ENCODE measurements around the gene HMG20B.
"Not testable (repeated sequence)": the region's sequence is repeated elsewhere in the genome, so short reads cannot be mapped to it uniquely, and the experiment has no call there.

HMG20B gene

GRCh38 chr19:3580156-3580934 is 7.6 kb downstream of the HMG20B start:
- no peak for DNase-seq (ENCODE audit: low read depth in 1 of 2, low spot score in 1 of 2)

DNA sequence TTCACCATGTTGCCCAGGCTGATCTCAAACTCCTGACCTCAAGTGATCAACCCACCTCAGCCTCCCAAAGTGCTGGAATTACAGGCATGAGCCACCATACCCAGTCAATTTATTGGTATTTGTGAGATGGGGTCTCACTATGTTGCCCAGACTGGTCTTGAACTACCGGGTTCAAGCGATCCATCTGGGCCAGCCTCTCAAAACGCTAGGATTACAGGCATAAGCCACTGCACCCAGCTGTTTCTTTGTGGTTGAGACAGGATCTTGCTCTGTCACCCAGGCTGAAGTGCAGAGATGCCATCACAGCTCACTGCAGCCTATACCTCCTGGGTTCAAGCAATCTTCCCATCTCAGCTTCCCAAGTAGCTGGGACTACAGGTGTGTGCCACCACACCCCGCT is 9.0 kb downstream of the HMG20B start:
- not testable (repeated sequence) for DNase-seq (ENCODE audit: low read depth in 1 of 2, low spot score in 1 of 2)

- not testable (repeated sequence) for DNase-seq (ENCODE audit: low read depth in 1 of 2, low spot score in 1 of 2)
Observed at GRCh38 chr19:3584036-3584802, 11.5 kb downstream of the HMG20B start.

GRCh38 chr19:3585301-3586126 is 12.8 kb downstream of the HMG20B start, which contains the start of gene GIPC3:
GIPC3 (plus strand) TSS chr19:3585478; CDS start chr19:3585598, 120 bp downstream.
- DNase-seq (ENCODE audit: low read depth in 1 of 2, low spot score in 1 of 2), result no peak

DNA sequence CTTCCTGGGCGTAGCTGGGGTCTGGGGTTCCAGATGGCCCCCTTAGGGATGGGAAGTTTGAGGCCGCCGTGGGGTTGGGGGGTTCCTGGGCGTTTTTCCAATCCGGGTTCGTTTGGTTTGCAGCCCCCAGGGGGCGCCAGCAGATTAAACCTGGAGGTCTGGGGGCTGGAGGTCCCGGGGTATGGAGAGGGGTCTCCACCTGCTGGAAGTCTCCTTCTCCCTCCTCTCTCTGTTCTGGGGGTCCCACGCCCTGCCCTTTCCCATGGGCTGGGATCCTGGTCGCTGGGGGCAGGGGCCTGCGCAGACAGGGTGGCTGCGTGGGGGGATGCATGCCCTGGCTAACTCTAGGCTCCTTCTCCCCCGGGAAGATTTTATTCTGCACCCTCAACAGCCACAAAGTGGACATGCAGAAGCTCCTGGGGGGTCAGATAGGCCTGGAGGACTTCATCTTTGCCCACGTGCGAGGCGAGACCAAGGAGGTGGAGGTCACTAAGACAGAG is 13.4 kb downstream of the HMG20B start:
- peak in 1 of 2 donors; percentile 33 for DNase-seq (ENCODE audit: low read depth in 1 of 2, low spot score in 1 of 2)

GRCh38 chr19:3586707-3587346 is 14.1 kb downstream of the HMG20B start:
- no peak for DNase-seq (ENCODE audit: low read depth in 1 of 2, low spot score in 1 of 2)

DNA sequence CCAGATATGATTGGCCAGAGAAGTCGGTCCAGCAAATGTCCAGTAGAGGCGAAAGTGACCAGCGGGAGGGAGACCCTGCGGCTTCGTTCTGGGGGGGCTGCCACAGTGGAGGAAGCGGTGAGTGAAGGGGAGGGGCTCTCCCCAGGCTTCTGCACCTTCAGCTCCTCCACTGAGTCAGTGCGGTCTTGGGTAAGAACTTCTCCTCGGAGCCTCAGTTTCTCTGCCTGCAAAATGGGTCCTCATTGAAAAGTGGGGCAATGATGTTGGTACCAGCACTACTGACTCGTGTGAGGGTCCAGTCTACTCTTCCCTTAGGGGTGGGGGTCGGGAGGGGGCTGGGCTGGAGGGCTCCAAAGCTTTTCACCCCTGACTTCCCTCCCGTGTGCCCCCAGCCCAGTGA is 16.7 kb downstream of the HMG20B start:
- no peak for DNase-seq (ENCODE audit: low read depth in 1 of 2, low spot score in 1 of 2)

- DNase-seq (ENCODE audit: low read depth in 1 of 2, low spot score in 1 of 2), result no peak
Observed at GRCh38 chr19:3589949-3590348, 17.2 kb downstream of the HMG20B start.

- DNase-seq (ENCODE audit: low read depth in 1 of 2, low spot score in 1 of 2), result no peak
Observed at GRCh38 chr19:3590991-3591659, 18.4 kb downstream of the HMG20B start.

DNA sequence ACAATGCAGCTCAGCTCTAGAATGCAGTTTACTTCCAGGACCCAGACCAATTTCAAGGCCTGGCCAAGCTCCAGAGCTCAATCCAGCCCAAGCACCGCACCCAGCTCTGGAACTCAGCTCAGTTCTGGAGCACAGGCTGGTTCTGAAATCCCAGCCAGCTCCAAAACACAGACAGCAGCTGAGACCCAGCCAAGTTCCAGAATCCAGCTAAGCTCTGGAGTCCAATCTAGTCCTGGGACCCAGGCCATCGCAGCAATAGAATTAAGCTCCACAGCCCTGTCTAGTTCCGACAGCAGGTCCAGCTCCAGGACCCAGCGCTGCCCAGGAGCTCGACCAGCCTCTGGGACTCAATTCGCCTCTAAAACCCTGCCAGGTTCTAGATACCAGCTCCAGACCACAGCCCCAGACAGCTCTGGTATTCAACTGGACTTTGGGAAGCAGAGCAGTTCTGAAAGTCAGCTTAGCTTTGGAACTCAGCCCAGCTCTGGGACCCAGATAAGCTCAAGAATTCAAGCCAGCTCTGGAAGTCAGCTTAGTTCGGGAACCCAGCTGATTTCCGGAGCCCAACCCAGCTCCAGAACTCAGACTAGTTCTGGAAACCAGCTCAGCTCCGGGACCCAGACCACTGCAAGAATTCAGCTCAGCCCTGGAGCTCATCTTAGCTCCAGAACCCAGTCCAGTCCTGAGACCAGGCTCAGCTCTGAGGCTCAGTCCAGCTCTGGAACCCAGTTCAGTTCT is 19.3 kb downstream of the HMG20B start:
- DNase-seq (ENCODE audit: low read depth in 1 of 2, low spot score in 1 of 2), result no peak

- DNase-seq (ENCODE audit: low read depth in 1 of 2, low spot score in 1 of 2), result no peak
Observed at GRCh38 chr19:3593156-3593555, 20.4 kb downstream of the HMG20B start.

DNA sequence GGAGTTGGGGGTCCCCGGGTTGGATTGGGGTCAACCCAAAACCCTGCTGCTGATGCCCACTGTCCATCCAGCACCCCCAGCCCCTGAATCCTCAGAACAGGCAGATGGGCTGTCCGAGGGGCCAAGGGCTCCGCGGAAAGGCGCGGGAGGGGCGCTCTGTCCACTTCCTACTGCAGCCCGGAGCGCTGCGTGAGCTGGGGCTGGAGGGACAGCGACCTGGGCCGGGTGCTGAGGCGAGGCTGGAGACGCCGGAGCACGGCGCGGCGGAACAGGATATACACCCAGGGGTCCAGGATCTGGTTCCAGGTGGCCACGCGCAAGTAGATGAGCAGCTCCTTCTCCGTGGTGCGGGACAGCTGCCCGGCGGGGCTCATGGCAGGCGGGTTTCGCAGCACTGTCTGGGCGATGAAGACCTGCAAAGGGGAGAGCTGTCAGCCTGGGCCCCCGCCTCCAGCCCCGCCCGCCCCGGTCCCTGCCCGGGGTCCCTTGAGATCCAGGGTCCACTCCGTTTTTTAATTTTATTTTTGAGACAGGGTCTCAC is 22.8 kb downstream of the HMG20B start:
- no peak for DNase-seq (ENCODE audit: low read depth in 1 of 2, low spot score in 1 of 2)

DNA sequence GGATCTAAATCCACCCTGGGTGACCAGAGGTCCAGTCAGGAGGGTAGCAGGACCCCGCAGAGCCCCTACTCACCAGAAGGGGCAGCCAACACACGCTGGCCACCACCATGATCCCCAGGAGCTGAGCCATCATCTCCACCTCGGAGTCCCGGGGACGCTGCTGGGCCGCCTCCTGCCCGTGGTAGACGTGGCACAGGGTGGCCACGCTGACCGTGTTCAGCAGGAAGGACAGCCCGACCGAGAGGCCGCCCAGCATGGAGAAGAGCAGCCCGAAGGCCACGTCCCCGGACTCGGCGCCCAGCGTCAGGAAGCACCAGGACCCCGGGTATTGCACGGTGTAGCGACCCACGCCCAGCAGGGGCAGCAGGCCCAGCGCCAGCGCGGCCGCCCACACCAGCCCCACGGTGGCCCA is 27.0 kb downstream of the HMG20B start:
- no peak for DNase-seq (ENCODE audit: low read depth in 1 of 2, low spot score in 1 of 2)

DNA sequence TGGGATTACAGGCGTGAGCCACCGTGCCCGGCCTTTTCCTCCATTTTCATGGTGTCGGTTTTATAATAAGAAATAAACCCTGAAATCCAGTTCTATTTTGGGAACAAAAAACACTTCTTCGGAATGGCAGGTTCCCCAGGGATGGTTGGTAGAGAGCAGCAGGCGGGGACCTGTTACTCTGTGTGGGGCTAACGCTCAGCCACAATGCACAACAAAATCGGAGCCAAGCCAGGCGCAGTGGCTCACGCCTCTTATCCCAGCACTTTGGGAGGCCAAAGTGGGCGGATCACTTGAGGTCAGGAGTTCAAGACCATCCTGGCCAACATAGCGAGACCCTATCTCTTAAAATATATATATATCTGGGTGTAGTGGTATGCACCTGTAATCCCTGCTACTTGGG is 28.3 kb downstream of the HMG20B start:
- DNase-seq (ENCODE audit: low read depth in 1 of 2, low spot score in 1 of 2), result no peak

DNA sequence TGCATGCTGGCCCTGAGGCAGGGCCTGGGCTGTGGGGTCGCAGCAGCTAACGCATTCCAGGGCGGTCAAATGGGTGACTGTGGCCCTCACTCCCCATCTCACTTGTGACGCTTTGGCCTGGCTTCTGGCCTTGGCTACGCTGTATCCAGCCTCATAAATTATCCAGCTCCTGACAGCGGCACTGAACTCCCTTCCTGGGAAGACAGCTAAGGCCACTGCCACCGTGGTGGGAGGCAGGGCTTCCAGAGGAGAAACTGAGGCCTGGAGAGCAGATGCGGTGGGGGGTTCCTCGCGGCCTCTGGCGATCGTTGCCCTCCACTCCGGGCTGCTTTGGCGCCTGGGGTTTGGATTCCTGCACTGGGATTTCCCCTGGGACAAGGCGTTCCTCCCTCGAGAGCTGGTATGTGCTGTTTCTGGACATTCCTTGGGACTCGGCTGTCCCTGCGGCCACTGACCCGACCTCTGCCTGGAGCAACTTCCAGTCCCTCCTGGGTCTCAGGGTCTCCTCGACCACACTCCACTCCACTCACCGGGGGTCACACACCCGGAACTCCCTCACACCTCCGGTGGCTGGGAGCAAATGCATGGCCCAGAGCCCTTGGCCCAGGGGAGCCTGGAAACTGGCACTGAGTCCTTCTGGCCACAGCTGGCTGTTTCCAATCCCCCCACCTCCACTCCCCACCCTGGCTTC is 30.5 kb downstream of the HMG20B start:
- no peak for DNase-seq (ENCODE audit: low read depth in 1 of 2, low spot score in 1 of 2)

- no peak for DNase-seq (ENCODE audit: low read depth in 1 of 2, low spot score in 1 of 2)
Observed at GRCh38 chr19:3604227-3604986, 31.7 kb downstream of the HMG20B start.

GRCh38 chr19:3604987-3605343 is 32.2 kb downstream of the HMG20B start:
- no peak for DNase-seq (ENCODE audit: low read depth in 1 of 2, low spot score in 1 of 2)

GRCh38 chr19:3605361-3605760 is 32.6 kb downstream of the HMG20B start:
- DNase-seq (ENCODE audit: low read depth in 1 of 2, low spot score in 1 of 2), result no peak
